ENCODE measurements around the gene MXRA5. TPM values are rescaled to one million over a fixed set of nuclear protein-coding genes. Genes with fewer than 3 reads are reported as not detected.
"Not testable (repeated sequence)": the region's sequence is repeated elsewhere in the genome, so short reads cannot be mapped to it uniquely, and the experiment has no call there.

Gene MXRA5
- total RNA-seq, 2 donors from 2014 or later: 5.3 to 6.1 TPM

DNA sequence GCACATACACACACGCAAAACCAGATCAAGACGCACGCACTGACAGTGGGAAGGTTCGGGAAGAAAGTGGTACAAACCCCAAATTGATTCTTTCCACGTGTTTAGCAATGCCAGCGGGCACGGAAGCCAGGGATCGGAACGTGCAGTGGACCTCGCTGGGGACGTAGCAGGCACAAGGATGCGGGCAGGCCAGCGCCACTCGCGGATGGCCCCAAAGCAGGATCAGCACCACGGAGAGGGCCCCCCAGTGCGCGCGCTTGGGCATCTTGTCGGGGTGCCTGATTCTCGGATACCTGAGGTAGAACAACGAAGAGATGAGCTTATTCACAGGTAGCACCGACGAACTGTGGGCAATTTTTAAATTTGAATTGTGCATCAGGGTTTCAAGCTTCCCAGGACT is 2.9 kb downstream of the MXRA5 start:
- intact Hi-C loops (cut with DNase I); ATAC-seq; DNase-seq: not testable (repeated sequence)

DNA sequence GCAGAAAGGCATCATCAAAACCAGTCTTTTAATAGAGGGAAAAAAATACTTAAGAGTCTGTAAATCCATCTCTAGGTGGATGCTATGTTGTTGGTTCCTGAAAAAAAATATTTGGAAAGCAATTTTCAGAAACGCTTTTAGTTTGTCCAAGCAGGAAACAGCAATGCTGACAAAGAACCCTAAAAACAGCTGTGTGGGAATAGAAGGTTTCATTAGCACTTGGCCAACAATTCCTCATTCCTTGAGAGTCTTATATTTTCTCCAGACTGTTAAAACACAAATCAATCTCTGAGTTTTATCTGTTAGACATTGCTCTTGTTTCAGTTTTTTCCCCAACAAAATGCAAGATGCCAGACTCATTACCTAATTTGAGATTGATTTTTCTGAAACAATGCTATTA is 6.4 kb downstream of the MXRA5 start:
- DNase-seq: no peak
- ATAC-seq: no peak
- intact Hi-C loops (cut with DNase I): no loop called here

DNA sequence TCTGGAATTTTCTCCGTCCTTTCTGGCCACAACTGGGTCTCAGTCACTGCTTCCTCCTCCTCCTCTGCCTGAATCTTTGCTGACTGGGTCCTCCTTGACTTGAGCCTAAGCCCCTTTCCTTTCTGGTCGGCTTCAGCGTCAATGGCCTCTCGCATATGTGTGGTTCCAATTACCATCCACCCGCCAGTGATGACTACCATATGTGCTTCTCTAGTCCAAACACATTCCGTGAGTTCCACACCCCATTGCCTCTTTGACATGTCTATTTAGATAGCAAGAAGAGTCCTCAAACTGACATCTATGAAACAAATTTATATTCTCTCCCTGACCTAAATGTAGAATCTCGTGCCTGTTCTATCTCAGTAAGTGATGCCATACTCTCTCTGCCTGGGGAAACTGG is 19.8 kb downstream of the MXRA5 start:
- intact Hi-C loops (cut with DNase I): no loop called here
- no peak for ATAC-seq
- DNase-seq: no peak

DNA sequence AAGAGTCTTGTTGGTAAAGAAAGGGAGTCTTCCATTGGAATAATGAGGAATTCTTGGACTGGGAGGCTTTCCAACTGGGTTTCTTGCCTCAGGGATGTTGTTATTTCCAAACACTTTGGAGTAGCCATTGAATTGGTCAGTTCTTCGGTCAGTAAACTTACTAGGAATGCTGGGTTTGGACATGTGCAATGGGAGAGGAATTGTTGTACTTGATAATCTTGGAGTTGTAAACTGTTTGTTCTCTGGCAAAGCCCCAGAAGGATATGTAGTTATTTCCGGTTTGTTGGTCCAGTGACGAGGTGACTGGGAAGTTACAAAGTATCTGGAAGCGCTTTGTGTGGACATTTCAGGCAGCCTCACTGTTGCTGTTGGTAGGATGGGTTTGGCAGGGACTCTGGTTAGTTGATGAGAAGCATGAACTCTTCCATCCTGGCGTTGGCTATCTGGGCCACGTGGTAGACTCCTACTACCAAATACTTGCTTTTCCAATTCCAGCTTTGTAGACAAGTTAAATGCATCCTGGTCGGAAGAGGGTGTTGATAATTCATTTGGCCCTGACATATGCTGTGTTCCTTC is 25.9 kb downstream of the MXRA5 start:
- peak in 1 of 2 donors; percentile 34 for ATAC-seq
- no peak for DNase-seq
- intact Hi-C loops (cut with DNase I): no loop called here

DNA sequence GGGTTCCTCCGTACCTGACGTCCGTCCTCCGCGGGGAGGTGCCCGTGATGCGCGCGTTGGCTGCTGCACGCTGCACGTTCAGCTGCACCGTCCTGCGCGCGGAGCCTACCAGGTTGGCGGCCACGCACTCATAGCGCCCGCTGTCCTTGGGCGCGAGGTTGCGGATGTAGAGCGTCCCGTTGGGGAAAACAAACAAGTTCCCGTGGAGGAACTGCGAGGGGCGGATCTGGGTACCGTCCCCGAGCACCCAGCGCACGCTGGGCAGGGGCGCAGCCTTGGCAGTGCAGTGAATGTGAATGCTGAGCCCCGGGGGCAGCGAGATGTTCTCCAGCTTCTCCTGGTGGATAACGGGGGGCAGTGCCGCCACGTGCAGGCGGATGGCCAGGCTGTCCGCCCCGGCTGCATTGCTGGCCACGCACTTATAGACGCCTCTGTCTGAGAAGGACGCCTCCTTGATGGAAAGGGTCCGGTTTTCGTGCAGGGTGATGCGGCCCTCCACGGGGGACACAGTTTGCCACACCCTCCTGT is 29.2 kb downstream of the MXRA5 start:
- intact Hi-C loops (cut with DNase I): no loop called here
- no peak for ATAC-seq
- no peak for DNase-seq

DNA sequence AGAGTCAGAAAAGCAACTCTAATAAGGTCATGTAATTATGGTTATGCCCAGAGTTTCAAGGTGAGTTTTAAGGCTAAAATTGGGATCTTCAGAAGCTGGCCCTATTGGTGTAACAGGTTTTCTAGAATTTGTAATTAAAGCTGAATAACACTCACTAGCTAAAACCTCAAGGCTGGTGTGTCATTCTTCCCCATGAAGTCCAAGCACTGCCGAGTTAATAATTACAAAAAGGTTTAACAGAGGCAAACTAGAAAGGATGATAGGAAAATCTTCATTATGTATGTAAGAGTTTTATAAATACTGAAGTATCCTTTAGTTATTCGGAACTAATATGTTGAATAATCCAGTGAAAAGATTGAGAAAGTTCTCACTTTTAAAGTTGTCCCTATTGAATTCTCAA is 34.3 kb downstream of the MXRA5 start:
- ATAC-seq (no peak), DNase-seq (no peak)
- intact Hi-C loops (cut with DNase I): no loop called here

DNA sequence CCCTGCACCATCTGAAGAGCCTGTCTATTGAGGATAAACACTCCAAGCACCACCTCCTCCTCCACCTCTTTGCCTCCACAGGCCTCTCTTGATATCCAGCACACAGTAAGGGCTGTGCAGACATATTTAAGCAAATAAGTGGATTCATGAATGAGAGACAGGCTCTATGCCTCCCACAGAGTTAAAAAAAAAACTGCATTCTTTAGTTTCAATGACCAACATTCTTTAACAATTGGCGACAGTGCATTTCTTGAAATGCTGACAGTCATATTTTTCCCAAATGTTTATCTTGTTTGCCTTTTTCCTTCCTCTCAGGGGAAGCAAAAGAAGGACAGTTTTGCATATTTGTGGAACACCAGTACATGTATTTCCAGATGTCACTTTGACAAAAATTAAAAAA is 38.6 kb downstream of the MXRA5 start:
- DNase-seq: no peak
- no peak for ATAC-seq
- intact Hi-C loops (cut with DNase I): no loop called here

DNA sequence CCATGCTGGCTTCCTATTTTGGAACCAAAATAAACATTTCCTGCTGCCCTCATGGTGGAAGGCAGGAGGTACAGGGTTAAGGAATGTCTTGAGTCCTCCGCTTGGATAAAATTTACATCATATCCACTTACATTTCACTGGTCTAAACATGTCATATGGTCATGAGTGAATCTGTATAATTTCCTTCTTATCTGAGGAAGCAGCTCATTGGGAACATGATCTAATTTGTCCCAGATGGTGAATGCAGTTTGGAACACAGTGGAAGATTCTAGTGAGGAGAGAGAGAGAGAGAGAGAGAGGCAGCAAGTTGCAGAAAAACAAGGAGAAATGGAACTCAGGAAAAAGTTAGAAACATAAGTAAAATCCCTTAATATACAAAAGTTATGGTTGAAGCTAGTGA is 46.8 kb downstream of the MXRA5 start:
- intact Hi-C loops (cut with DNase I): no loop called here
- no peak for ATAC-seq
- no peak for DNase-seq

DNA sequence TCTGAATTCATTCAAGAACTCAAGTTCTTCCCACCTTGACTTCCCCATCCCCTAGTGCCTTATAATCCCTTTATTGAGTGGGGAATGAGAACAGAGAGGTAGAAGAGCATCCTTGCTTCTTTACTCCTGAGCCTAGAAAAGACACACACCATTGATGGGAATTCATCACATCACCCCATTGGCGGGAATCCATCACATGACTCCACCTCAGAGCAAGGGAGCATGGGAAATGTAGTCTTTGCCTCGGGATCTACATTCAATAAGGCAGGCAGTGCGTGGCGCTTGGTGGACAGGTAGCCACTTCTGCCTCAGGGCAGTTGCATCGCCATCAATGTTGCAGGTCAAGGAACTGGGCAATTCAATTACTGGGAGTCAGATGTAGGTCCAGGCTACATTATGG is 50.7 kb downstream of the MXRA5 start:
- intact Hi-C loops (cut with DNase I): no loop called here
- ATAC-seq (no peak), DNase-seq (no peak)

DNA sequence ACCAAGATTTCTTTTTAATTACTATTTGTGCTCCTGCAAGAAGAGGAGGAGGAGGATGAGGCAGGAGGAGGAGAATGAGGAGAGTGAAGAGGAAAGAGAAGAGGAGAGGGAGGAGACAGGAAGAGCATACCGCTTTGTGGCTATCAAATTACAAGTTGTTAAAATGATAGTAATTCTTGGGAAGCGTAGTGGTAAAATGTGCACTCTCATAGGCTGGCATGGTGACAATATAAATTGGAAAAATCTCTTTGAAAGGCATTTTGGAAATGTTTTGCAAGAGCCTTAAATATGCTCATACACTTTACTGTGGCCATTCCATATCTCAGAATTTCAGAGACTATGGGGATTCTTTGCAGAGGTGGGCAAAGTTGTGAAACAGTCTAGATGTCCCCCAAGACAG is 53.2 kb downstream of the MXRA5 start:
- no peak for ATAC-seq
- intact Hi-C loops (cut with DNase I): no loop called here
- no peak for DNase-seq

DNA sequence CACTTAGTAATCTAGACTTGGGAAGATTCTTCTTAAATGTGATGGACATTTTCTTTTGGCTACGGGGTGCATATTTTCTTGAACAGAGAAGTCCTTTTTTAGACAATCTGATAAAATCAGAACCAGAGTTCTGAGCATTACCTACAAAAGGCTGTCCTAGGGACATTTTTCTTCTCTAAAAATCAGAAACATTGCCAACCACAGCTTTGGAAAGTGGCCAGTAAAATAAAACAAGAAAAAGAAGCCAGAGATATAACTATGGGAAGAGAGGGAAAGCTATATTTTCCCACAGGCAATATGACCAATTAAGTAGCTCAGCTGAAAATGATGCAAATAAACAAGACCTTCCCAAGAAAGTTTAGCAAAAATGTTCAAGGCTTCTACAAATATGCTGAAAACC is 55.9 kb downstream of the MXRA5 start:
- ATAC-seq (no peak), DNase-seq (no peak)

DNA sequence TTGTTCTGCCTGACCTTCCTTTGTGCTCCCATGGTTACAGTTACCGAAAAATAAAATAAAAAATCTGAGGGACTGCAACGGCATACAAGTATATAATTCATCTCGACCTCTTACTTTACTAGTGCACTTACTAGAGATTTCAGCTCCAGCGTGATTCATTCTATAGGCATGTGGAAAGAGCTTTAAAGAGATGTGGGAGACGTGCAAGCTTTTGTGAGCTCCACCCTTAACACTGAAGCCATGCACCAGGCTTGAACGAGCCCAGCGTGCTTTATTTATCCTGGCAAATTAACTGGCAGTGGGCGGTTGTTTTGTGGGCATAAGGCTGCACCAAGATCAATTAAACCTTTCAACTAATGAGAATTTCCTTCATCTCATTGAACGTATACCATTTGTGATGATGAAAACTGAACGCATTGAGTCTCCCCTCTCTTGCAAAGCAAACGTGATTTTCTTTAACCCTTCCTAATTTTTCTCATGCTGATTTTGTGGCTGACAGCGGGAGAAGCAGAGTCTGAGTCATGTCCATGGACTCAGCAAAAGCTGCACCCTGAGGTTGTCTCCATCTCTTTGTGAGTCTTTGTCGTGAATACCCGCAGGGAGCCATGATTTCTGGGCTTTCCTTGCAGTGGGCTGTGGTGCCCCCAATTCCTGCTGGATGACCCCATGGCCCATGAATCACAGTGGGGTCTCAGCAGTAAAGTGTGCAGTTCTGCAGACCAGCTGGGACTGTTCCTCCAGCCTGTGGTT is 60.1 kb downstream of the MXRA5 start:
- intact Hi-C loops (cut with DNase I): no loop called here
- DNase-seq (no peak), ATAC-seq (peak in 1 of 2 donors; percentile 92)

More for the DNA sequence above, 55.9 kb downstream of the MXRA5 start:
- intact Hi-C loops (cut with DNase I): no loop called here

DNA sequence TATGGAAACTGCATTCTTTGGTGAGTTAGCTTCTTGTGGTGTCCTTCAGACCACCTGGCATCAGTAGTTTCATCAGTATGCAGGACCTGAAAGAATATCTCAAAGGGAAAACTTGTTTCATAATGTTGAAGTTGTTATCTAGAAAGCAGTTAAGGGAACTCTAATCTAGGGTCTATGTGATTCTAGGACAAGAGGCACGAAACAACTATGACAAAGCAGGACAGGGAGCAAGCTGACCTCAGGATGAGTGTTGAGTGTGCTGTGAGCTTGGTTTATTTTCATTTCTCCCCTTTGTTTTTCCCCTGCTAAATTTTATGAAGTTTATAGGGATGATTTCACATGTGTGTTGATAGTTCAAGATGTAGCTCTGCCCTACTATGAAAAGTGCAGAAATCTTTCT is 65.7 kb downstream of the MXRA5 start:
- DNase-seq: no peak

DNA sequence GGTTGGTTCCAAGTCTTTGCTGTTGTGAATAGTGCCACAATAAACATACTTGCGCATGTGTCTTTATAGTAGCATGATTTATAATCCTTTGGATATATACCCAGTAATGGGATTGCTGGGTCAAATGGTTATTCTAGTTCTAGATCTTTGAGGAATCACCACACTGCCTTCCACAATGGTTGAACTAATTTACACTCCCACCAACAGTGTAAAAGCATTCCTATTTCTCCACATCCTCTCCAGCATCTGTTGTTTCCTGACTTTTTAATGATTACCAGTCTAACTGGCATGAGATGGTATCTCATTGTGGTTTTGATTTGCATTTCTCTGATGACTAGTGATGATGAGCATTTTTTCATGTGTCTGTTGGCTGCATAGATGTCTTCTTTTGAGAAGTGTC is 72.8 kb downstream of the MXRA5 start:
- ATAC-seq; intact Hi-C loops (cut with DNase I); DNase-seq: not testable (repeated sequence)

More for the DNA sequence above, 65.7 kb downstream of the MXRA5 start:
- intact Hi-C loops (cut with DNase I): no loop called here
- ATAC-seq: no peak

DNA sequence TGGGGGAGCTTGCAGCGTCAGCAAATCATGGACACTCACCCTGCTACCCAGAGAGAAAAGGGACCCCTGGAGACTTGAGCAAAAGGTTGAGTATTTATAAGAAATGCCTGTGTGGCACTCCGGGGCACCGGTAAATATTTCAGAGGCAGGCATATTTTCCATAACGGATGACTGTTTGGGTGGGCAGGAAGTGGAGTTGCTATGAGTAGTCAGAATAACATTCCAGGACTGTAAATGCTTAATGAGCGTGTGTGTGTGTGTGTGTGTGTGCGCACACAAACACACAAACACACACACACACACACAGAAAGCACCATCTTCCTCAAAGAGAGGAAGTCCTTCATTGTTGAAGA is 74.6 kb downstream of the MXRA5 start:
- no peak for DNase-seq
- ATAC-seq: no peak
- intact Hi-C loops (cut with DNase I): no loop called here

DNA sequence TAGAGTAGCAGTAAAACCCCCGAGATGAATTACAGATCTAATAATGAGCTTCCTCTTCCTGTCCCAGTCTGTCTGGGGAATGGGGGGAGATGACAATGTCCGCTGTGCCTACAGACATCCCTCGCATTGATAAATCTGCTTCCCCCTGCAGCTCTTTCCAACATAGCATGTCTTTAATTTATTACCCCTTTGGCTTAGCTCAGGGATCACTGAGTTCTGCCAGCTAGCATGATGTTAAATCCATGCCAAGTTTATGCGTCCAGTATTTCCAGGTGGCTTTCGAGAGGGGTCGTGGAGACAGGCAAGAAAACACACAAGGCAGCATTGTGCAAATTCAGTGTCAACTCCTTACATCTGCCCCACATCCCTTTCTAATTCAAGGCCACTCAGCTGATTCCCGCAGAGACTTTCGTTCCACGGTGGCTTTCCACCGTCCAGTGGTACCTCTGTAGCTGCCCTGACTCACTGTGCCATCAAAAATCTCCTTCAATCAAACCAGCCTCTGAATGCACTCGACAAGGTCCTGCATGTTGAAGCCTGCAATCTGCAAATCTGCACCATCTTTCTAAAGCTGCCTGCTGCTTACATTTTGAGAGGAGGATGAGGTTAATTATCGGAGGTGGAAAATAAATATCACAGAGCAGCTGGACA is 75.1 kb downstream of the MXRA5 start:
- ATAC-seq: no peak
- no peak for DNase-seq
- intact Hi-C loops (cut with DNase I): no loop called here

DNA sequence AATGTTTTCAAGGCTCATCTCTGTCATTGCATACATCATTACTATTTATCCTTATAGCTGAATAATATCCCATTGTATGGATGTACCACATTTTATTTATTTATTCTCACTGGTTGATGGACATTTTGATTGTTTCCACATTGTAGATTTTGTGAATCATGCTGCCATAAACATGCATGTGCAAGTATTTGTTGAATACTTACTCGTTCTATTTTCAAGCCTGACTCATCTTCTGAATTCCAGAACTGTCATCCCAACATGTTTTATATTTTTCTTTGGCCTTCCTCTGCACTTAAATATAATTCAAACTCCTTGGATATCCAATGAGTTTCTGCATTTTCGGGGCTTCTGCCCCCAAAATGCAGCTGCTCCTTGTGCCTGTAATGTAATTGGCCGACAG is 77.6 kb downstream of the MXRA5 start:
- ATAC-seq (no peak), DNase-seq (no peak)
- intact Hi-C loops (cut with DNase I): no loop called here

DNA sequence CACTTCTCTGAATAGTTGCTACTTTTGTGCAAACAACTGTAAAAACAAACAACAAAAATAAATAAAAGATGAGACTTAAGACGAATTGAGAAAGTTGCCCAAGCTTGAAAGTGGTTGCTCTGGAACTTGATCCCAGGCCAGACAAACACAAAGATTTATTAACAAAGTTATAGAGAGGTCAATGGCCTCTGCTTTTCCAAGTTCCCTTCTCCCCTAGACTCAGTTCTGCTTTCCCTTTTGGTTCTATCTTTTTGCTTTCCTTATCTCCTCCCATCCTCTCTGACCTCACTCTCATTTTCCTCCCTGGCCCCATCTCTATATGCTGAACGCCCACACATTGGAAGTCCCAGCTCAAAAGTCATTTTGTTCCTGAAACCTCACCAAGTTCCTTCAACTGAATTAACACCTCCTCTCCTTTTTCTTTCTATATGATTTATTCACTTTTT is 82.7 kb downstream of the MXRA5 start:
- peak in 1 of 2 donors; percentile 32 for ATAC-seq

DNA sequence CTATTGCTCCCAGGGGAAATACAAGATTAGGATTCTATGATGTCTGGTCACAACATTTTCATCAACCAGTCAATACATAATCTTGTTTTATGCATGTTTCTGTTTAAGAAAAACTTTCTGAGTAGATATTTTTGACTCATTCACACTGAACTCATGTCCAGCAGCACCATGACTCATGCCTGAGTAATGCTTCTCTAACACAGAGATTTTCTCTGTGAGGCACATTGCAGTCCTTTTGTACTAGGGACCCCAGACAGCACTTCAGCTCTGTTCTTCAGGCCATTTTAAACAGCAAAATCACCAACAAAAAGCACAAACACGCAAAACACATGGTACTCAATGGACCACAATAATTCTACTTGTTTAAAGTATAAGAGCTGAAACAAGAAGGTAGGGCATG is 83.6 kb downstream of the MXRA5 start:
- peak in 1 of 2 donors; percentile 91 for ATAC-seq
- intact Hi-C loops (cut with DNase I): no loop called here
- DNase-seq: no peak

More for the DNA sequence above, 82.7 kb downstream of the MXRA5 start:
- intact Hi-C loops (cut with DNase I): no loop called here
- DNase-seq: no peak
